IPS-NIHi11 (cell line): ENCODE results near the gene ARFIP1.
"Not testable (repeated sequence)": the region's sequence is repeated elsewhere in the genome, so short reads cannot be mapped to it uniquely, and the experiment has no call there.

Experiments used
- DNase-seq: peaks from one replicate; pipeline ENCODE4 v3.0.0; 2012; ENCODE audit warnings: mixed read lengths, low spot score

ARFIP1 gene

GRCh38 chr4:152847376-152847775 lies 67.6 kb downstream of the ARFIP1 start:
- DNase-seq: no peak

GRCh38 chr4:152848508-152848907 lies 68.8 kb downstream of the ARFIP1 start:
- no peak for DNase-seq

- no peak for DNase-seq
Measured at GRCh38 chr4:152849350-152849749, 69.6 kb downstream of the ARFIP1 start.

GRCh38 chr4:152850377-152850776 lies 70.6 kb downstream of the ARFIP1 start:
- DNase-seq: peak; percentile 64

GRCh38 chr4:152851226-152851625 lies 71.5 kb downstream of the ARFIP1 start:
- DNase-seq: no peak

- no peak for DNase-seq
Measured at GRCh38 chr4:152853293-152853692, 73.5 kb downstream of the ARFIP1 start.

- DNase-seq: not testable (repeated sequence)
Measured at GRCh38 chr4:152854016-152854415, 74.3 kb downstream of the ARFIP1 start.

- no peak for DNase-seq
Measured at GRCh38 chr4:152856960-152857359, 77.2 kb downstream of the ARFIP1 start.

- DNase-seq: no peak
Measured at GRCh38 chr4:152858934-152859333, 79.2 kb downstream of the ARFIP1 start.

GRCh38 chr4:152860046-152860445 lies 80.3 kb downstream of the ARFIP1 start:
- DNase-seq: peak; percentile 17

GRCh38 chr4:152862608-152863007 lies 82.9 kb downstream of the ARFIP1 start:
- no peak for DNase-seq

- no peak for DNase-seq
Measured at GRCh38 chr4:152864361-152864760, 84.6 kb downstream of the ARFIP1 start.

- not testable (repeated sequence) for DNase-seq
Measured at GRCh38 chr4:152866432-152866993, 86.8 kb downstream of the ARFIP1 start.

- DNase-seq: peak; percentile 26
Measured at GRCh38 chr4:152870606-152871005, 90.9 kb downstream of the ARFIP1 start.

- no peak for DNase-seq
Measured at GRCh38 chr4:152875261-152875660, 95.5 kb downstream of the ARFIP1 start.

GRCh38 chr4:152877868-152878267 lies 98.1 kb downstream of the ARFIP1 start:
- DNase-seq: no peak

GRCh38 chr4:152880263-152880662 lies 100.5 kb downstream of the ARFIP1 start:
- no peak for DNase-seq

- no peak for DNase-seq
Measured at GRCh38 chr4:152881974-152882373, 102.2 kb downstream of the ARFIP1 start.

GRCh38 chr4:152885185-152885584 lies 105.4 kb downstream of the ARFIP1 start:
- DNase-seq: no peak

GRCh38 chr4:152886201-152886600 lies 106.4 kb downstream of the ARFIP1 start:
- DNase-seq: no peak

- no peak for DNase-seq
Measured at GRCh38 chr4:152887981-152888380, 108.2 kb downstream of the ARFIP1 start.

- DNase-seq: no peak
Measured at GRCh38 chr4:152892974-152893373, 113.2 kb downstream of the ARFIP1 start.

- DNase-seq: no peak
Measured at GRCh38 chr4:152894673-152895072, 114.9 kb downstream of the ARFIP1 start.

- DNase-seq: no peak
Measured at GRCh38 chr4:152896811-152897210, 117.1 kb downstream of the ARFIP1 start.

- DNase-seq: not testable (repeated sequence)
Measured at GRCh38 chr4:152898133-152898532, 118.4 kb downstream of the ARFIP1 start.
